Measurements from ENCODE around the gene JMJD4. TPM values are rescaled to one million over a fixed set of nuclear protein-coding genes. Genes with fewer than 3 reads are reported as not detected.
A peak's percentile ranks its signal among the peaks of the same experiment; 100 is the strongest.

Gene JMJD4
- total RNA-seq, 1 donor from 2014 or later: 10.7 TPM

DNA sequence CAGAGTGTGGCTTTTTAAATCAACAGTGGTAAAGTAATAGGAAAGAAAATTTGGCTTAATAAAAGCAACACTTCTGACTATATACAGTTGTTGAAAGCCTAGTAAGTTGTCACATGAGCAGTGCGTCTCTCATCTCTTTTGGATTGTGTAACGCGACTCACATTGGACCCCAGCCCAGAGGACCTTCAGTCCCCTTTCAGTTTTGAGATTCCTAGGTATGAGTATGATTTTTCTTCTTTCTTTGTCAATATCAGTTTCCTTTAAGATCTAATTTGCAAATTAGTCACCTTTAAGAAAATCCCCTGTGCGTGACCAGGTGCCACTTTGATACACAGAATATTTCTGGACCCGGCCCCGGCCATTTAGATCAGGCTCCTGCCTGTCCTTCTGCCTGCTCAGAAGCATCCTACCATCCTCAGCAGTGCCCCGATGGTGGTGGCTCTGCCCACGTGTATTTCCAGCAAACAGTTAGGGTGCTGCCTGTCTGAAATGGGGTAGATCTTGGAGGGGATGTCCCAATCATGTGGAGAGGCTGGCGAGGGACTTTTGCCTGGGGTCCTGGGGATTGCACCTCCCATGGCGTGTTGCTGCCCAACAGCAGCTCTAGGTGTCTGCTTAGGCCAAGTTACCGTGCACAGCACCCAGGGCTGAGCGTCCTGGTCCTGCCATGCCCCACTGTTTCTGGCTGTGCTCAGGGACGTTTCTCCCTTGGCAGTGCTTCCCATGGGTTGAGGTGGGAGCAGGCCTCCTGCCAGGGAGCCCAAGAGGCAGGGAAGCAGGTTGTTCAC lies 21.3 kb upstream of the JMJD4 start:
- intact Hi-C loops (cut with DNase I): no loop called here
- DNase-seq (ENCODE audit: low spot score): no peak

DNA sequence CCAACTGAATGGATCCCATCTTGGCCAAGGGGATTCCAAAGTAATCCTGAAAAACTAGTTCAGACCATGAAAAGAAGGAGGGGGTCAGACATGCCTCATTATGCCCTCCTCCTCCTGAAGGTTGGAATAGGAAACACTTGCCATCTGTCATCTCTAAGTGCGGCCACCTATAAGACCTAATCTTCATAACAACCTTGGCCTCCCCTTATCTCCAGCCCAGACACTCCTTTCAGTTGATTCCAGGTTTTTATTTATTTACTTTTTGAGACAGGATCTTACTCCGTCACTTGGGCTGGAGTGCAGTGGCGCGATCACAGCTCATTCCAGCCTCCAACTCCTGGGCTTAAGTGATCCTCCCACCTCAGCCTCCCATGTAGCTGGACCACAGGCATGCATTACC lies 19.9 kb upstream of the JMJD4 start:
- intact Hi-C loops (cut with DNase I): no loop called here
- DNase-seq (ENCODE audit: low spot score): no peak

- no peak for DNase-seq (ENCODE audit: low spot score)
- intact Hi-C loops (cut with DNase I): no loop called here
Observed at GRCh38 chr1:227753999-227754711, 19.1 kb upstream of the JMJD4 start.

DNA sequence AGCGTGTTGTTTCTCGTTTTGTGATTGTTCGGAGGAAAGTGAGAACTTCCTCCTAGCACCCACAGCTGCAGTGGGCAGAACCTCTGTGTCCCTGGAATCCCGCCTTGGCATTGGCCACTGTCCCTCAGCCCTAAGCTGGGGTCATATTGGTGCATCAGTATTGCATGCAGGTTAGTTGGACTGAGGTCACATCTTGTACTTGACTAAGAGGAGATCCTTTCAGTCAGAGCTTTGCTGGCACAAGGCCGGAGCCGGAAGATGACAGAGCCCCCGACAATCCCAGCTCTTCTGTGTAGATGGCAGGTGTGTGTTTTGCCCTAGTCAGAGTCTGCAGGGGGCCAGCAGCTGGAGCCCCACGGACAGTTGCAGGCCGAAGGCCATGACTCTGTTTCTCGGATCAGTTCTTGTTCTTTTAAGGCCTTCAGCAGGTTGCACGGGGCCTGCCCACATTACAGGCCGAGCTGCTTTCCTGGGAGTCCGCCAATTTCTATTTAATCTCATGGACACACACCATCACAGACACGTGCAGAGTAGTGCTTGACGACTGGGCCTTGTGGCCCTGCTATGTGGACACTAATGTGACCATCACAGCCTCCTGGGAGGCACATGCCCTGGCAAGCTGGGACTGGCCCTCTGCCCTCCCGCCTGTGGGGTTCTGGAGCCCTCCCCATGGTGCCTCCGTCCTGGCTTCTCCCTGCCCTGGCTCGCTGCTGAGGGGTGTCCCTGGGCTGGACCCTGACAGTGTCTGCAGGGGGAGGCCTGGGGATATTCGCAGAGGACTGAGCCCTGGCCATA lies 15.0 kb upstream of the JMJD4 start:
- DNase-seq (ENCODE audit: low spot score): no peak
- intact Hi-C loops (cut with DNase I): no loop called here

DNA sequence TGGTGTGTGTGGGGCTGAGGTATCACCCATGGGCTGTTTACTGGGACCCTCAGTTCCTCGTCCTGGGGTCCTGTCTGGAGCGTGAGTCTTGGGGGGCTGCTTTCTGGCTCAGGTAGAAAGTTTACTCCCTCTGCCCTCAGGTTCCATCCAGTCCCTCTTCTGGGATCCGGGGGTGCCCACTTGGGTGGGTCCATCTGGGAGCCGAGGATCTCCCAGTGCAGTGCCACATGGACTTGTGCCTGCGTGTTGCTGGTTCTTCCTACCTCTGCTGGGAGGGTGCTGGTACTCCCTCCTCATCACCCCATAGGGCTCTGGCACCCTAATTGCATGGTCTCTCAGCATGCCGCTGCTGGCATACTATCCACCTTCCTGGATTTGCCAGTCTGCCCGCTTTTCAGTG lies 14.1 kb upstream of the JMJD4 start:
- intact Hi-C loops (cut with DNase I): no loop called here
- DNase-seq (ENCODE audit: low spot score): no peak

- intact Hi-C loops (cut with DNase I): no loop called here
- DNase-seq (ENCODE audit: low spot score): no peak
Observed at GRCh38 chr1:227748496-227749182, 13.5 kb upstream of the JMJD4 start.

DNA sequence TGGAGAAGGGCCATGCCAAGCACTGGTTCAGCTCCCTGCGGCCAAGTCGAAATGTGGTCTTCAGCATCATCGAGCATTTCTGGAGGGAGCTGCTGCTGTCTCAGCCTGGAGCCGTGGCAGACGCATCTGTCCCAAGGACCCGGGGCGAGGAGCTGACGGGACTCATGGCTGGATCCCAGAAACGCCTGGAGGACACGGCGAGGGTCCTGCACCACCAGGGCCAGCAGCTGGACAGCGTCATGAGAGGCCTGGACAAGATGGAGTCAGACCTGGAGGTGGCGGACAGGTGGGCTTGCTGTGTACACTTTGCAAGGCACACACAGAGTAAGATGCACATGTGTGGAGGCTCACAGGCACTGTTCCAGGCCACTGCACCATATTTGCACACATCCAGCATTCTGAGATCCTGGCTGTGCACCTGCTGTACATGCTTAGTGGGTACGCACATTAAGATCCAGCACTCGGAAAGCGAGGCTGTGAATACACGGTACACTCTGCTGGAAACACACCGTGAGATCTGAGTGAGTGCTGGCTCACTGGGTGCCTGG lies 12.9 kb upstream of the JMJD4 start:
- intact Hi-C loops (cut with DNase I): no loop called here
- DNase-seq (ENCODE audit: low spot score): no peak

DNA sequence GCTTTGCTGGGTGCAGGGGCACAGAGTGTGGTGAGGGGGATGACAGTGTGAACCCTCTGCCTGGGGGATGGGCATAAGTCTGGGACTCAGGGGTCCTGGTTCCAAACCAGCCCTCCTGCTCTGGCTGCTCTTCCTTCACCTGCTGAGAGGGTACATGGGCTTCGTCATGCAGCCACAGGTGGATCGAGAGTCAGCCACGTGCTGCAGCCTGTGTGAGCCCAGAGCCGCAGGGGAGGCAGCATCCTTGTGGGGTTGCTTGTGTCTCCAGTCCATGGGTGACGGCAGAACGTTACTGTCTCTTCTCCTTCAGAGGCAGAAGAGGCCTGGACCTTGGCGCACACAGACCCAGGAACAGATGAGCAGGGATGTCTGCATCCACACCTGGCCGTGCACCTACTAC lies 12.3 kb upstream of the JMJD4 start:
- DNase-seq (ENCODE audit: low spot score): no peak
- intact Hi-C loops (cut with DNase I): no loop called here

DNA sequence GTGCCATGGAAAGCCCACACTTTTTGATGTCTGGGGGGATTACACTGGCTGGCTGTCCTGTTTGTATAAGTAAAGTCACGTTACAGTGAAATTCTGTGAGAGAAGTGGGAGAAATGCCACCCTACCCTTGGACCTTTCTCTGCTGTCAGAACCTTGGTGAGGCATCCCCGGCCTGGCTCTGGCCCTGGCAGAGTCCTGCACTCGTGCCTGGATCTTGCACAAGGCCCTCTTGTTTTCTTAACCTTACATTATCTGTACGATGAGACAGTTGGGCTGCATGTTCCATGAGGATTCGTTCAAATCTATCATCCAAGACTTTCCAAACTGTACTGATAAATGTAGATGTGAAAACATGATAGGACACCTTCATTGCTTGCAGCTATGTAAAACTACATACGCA lies 11.6 kb upstream of the JMJD4 start:
- intact Hi-C loops (cut with DNase I): no loop called here
- no peak for DNase-seq (ENCODE audit: low spot score)

DNA sequence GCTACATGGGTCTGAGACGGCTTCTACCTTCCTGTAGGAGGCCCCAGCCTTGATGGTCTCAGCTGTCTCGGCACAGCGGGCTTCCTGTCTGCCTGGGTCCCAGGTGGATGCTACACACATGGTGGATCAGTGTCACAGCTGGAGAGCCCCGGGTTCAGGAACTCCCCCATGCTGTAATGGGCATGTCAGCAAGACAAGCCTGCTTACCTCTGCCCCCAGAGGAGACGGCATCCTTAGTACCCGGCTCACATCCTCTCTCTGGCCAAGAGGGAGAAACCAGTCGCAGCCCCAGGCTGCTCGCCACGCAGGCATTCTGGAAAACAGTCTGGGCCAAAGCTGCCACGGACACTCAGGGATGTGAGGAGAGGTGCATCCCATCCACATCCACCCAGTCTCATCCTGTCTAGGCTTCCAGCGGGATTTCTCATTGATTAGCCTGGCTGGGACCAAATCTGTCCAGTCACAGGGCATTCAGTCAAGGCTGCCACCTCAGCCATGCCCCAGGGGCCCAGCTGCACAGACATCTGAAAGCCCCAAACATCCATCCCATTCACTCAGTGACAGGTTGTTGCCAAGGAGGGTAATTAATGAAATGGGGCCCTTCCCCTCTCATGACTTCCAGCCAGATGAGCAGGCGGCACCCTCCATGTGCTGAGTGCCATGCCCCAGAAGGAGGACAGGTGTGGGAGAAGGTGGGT lies 10.6 kb upstream of the JMJD4 start:
- intact Hi-C loops (cut with DNase I): no loop called here
- no peak for DNase-seq (ENCODE audit: low spot score)

GRCh38 chr1:227744668-227745067 lies 9.6 kb upstream of the JMJD4 start:
- intact Hi-C loops (cut with DNase I): no loop called here
- DNase-seq (ENCODE audit: low spot score): no peak

DNA sequence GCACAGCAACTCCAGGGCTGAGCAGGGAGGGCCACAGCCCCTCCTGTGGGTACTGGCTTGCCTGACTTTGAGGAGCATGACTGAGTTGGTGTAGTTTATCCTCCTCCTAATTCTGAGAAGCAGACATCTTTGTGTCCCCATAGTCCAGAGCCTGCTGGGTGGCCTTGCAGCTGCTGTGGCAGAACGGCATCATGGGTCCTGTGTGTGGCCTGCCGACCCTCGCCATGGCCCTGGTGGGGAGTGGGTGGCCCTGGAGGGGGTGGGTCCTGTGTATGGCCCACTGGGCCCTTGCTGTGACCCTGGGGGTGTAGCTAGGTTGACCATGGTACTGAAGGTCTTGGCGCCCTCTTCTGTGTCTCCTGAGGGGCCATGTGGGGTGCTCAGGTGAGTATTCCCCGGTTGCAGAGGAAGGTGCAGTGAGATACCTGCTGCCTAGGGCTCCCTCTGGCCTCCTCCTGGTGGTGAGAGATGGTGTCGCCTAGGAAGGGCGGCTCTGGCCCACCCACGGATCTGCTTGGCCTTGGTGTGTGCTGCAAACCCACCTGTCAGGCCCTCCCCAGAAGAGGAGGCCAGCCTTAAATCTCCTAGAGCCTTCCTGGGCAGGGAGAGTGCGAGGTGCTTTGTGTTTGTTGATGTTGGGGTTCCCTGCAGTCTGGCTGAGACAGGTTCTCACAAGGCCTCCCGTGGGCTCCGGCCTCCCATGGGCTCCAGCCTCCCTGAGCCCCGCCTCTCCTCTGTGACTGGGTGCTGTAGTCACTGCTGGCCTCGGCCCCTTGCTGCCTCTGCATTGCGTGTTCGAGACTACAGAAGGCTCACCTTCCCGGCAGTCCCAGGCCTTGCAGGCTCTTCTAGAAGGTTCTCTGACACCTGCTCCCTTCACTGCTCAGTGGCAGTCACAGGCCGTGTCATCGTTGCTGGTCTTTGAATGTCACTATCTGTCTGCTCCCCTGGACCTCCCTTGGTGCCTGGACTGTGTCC lies 7.9 kb upstream of the JMJD4 start:
- intact Hi-C loops (cut with DNase I): no loop called here
- no peak for DNase-seq (ENCODE audit: low spot score)

DNA sequence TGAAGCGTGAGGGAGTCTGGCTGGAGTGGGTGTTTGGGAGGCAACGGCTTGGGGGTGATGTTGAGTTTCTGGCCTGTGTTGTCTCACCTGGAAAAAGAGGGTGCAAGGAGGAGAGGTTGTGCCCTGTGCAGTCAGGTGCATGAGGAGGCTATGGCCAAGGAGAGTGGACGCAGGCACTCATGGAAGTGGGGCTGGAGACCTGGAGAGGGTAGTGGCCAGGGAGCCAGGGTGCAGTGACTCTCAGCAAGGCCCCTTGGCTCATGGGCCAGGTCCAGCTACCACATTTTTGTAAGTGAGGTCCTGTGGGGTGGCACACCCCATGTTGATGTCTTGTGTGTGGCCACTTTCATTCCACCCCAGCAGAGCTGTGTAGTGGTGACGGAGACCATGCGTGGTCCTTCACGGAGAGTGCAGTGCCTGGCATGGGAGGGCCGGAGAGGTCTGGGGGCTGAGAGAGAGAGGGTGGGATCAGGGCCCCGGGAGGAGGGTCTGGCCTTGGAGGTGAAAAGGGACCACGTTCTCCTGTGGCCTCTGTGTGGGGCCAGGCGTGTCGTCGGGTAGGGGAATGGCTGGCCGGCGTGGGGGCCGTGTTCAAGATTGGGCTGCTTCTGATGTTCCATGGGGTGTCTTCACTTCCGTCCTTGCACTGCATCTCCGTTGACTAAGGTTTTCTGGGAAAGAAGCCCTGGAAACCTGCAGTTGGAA lies 6.2 kb upstream of the JMJD4 start:
- intact Hi-C loops (cut with DNase I): no loop called here
- DNase-seq (ENCODE audit: low spot score): peak; percentile 62

GRCh38 chr1:227740401-227740960 lies 5.4 kb upstream of the JMJD4 start:
- DNase-seq (ENCODE audit: low spot score): peak; percentile 47
- intact Hi-C loops (cut with DNase I): no loop called here

DNA sequence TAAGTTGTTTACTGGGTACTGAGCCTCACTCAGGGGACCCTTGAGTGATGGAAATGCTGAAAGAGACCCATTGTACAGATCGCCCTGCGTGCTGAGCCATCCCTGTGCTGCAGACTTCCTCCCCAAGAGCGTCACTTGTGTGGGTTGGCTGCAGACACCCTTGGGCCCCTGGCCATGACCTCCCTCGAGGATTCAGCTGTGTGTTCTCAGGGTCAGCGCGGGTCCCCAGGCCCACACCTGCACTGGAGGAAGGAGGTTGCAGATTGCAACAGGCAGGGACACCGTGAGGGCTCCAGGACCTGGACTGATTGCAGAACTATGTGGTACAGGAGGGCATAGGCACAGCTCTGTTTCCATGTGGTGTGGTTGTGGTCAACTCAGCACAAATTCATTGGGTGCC lies 4.5 kb upstream of the JMJD4 start:
- peak; percentile 54 for DNase-seq (ENCODE audit: low spot score)
- intact Hi-C loops (cut with DNase I): loop anchor here (5.0 kb wide), 2 partner anchors 48 to 343 kb away; partner anchors contain the start of gene ARF1

- intact Hi-C loops (cut with DNase I): loop anchor here (5.0 kb wide), 2 partner anchors 48 to 343 kb away; partner anchors contain the start of gene ARF1
- peak; percentile 56 for DNase-seq (ENCODE audit: low spot score)
Observed at GRCh38 chr1:227738820-227739219, 3.7 kb upstream of the JMJD4 start.

Data from cardiac septum (tissue), 1 donor.